ENCODE data around the gene PLN.

The PLN gene

DNA sequence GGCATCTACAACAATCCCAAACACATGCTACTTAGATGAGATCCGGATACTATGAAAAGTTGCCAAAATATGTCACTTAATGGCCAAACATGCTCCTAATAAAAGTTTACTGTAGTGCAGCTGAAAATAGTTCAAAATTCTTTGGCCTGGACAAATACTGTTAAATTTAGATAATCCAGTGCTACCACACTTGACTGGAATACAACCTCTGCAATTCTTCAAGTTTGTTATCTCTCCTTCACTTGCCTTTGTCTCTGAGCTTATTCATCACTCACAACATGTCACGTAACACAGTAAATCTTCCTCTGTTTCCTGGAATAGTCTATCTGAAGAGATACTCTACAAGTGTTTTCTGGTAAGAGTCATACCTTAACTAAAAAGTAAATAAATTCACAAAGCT lies 10.5 kb upstream of the PLN start:
- peak in 1 of 2 experiments; percentile 6 for DNase-seq (ENCODE audit: low read depth in 2 of 2)

DNA sequence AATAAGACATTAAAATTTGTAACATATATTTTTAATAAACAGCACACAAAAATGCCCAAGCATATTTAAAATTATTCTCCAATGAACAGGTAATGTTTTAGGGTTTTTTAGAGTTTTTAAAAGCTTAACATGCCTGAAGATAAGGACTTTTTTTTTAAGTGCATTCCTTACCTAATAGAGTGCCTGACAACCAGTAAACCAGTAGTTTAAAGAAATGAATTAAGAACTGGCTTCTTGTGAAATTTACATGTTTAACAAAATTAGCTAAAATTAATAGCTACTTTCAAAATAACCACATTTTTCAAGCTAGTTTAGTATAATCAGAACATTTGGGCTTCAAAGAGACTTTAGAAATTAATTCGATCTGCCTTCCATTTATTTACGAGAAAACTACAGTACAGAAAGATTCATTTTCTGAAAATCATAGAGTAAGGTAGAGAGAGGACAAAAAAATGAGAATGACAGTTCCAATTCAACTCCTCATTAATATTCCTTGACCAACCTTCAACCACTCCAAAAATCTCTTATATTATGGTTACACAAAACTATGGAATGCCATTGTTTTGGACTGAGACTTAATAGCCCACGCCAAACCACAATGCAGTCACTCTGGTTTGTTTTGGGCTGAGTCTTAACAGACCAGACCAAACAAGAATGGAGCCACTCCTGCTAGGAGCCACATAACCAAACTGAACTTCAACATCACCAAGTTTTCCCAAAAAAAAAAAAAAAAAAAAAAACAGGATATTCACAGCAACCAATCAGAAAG lies 5.7 kb upstream of the PLN start:
- no peak for DNase-seq (ENCODE audit: low read depth in 2 of 2)

DNA sequence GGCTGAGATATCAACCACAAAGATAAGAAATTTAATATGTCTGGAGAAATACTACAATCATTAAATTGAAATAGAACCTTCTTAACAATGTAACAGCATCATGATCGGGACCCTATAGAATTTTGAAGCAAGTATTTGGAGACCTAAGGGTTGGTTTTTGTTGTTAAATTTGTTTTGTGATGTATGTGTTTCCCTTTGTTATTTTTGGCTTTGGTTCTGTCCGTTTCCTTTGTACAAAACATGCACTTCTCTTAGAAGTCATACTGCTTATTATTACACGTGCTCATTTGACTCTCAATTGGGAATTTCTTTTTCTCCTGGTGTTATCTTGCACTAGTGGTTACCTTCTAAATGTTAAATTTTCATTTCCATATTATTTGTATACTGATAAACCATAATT lies 4.0 kb upstream of the PLN start:
- no peak for DNase-seq (ENCODE audit: low read depth in 2 of 2)

DNA sequence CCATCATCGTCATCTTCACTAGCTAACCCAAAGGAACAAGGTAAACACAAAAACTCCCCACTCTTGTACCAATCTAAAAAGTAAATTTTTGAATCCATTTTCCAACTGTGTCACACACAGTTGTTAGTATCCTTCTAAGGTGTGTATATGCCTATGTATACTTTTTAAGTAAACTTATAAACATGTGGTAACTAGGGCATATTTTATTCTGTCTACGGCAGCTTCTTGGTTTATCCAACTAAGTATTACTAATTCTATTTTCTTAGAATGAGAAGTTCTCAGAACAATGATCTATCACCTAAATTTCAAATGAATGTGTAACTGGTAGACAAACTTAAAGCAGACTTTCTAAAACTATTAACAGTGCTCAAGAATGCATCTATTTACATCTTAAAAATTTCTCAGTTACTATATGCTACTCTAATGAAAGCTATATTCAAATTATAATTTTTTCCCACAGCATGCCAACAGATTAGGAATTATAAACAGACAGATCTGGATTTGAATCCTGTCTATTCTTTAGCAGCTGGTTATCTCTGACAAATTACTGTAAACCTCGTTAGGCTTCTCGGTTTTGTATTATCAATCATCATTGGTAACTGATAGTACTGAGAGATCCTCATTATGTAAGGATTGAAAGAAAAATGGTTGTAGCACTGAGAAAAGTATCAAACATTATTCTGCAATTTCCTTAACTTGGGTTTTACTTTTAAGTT lies 1.8 kb upstream of the PLN start:
- DNase-seq (ENCODE audit: low read depth in 2 of 2) = no peak

DNA sequence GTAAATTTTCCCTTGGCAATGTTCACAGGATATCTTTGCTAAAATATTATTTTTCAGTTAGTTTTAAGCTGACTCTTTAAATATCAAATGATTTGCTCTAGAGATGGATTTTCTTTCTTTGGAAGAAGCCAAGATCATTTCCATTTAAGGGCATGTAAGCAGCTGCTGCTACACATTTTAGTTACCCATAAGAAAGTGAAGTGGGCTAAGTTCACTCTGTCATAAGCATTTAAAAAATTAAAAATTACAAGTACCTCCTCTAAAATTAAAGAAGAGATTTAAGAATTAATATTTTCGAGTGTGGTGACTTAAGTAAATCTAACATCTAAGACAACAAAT lies 1.2 kb upstream of the PLN start:
- no peak for DNase-seq (ENCODE audit: low read depth in 2 of 2)

DNA sequence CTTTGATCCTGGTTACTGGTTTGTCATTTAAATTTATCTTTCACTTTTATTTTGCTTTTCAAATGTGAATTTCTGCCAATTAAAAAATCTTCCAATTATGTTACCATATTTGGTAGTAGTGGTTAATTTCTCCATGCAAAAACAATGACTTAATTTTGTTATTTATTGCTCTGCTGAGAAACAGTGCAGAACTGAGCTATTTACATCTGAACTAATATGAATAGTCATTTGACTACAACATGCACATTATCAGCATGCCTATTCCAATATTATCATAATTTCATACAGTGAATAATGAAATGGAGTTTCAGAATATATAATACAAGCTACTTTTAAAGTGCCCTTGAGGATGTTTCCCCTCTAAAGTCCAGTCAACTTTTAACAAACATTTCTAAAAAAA lies 517 bp downstream of the PLN start:
- DNase-seq (ENCODE audit: low read depth in 2 of 2) = no peak

DNA sequence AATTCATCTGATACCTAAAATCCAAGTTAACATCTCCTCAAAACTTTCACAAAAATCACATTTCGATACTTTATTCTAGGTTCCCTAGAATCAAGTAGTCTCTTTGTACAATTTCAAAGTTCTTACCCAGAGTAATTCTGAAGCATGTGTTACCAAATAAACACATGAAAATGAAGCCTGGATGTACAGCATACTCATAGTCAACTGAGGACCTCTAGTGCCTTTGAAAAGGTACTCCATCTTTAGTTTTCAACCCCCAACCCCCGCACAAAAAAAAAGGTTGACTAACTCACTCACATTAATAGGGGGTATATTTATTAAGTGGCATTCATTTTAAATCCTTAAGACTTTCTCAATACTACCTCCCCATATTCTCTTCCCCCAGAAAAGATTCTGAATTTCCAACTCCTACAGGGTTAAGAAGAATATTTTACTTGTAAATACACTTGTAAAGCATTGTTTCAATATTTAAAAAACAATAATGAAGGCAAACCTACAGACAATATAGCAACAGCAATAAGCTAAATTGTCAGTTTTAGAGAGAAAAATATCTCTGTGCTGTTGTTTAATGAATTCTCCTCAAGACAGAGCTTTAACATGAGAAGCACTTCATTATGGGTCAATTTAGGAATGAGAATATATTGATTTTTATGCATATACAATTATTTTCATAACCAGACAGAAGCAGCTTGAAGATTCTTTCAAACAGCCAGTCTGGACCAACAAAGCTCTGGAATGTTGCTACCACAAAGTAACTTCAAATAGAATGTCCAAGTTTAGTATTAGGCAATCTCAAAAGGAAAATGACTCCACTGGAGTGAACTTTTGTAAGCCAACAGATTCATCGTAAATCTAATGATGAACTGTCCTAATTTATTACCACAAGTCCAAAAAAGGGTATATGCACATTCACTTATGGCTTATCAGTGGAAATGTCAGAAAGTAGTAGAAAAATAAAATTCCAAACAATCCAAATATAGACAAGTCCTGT lies 3.3 kb downstream of the PLN start:
- DNase-seq (ENCODE audit: low read depth in 2 of 2) = peak; percentile 54 to 56

DNA sequence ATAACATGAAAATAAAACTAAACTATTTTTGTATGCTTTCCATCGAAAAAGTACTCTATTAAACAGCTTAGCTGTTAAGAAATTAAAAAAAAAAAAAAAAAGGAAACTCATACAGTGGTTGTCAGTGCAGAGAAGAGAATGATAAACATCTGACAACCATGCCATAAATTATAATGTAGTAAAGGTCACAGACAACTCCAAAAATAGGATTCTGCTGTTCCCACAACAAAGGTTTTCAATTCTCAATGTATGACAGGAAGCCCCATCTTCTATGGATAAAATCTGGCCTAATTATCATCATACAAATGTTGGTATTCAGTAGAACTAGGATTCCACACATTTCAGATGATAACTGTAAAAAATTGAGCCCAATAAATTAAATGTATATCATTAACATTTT lies 5.0 kb downstream of the PLN start:
- no peak for DNase-seq (ENCODE audit: low read depth in 2 of 2)

DNA sequence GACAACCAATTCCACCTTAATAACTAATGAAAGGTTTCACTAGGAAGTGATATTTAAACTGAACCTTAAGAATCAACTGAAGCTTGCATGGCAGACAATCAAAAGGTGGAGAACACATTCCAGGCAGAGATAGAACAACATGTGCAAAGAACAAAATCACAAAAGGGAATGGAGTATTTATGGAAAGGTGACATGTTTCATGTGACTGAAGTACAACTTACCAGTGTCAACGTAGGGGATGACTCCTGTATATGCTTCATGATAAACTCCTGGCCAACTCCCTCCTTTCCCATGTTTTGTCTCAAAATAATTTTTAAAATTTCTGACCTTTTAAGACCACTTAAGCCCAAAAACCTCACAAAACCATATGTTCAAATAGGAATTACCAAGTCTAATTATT lies 6.6 kb downstream of the PLN start:
- no peak for DNase-seq (ENCODE audit: low read depth in 2 of 2)

DNA sequence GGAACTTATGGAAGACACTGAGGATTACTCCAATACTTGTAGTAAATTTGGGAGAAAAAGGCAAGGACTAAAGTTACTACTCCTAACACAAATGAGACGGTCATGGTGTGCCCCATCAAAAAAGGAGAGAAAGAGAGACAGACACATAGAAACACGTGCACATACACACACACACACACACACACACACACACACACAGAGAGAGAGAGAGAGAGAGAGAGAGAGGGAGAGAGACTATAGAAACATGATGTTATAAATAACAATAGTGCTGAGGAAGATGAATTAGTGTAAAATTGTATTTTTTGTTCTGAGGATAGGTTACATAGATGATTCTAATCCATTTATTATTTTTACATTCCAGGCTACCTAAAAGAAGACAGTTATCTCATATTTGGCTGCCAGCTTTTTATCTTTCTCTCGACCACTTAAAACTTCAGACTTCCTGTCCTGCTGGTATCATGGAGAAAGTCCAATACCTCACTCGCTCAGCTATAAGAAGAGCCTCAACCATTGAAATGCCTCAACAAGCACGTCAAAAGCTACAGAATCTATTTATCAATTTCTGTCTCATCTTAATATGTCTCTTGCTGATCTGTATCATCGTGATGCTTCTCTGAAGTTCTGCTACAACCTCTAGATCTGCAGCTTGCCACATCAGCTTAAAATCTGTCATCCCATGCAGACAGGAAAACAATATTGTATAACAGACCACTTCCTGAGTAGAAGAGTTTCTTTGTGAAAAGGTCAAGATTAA lies 10.5 kb downstream of the PLN start:
- DNase-seq (ENCODE audit: low read depth in 2 of 2) = no peak

DNA sequence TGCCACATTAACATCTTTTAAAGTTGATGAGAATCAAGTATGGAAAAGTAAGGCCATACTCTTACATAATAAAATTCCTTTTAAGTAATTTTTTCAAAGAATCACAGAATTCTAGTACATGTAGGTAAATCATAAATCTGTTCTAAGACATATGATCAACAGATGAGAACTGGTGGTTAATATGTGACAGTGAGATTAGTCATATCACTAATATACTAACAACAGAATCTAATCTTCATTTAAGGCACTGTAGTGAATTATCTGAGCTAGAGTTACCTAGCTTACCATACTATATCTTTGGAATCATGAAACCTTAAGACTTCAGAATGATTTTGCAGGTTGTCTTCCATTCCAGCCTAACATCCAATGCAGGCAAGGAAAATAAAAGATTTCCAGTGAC lies 11.6 kb downstream of the PLN start:
- DNase-seq (ENCODE audit: low read depth in 2 of 2) = no peak

DNA sequence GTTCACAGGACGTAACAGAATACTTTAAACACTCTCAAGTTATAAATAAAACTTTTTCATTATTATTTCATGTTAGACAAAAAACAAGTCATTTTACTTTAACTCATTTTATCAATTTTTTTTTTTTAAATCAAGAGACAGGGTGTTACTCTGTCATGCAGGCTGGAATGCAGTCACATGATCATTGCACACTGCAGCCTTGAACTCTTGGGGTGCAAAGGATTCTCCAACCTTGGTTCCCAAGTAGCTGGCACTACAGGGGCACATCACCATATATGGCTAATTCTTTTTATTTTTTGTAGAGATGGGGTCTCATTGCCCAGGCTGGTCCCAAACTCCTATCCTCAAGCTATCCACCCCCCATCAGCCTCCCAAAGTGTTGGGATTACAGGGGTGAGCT lies 14.2 kb downstream of the PLN start:
- no peak for DNase-seq (ENCODE audit: low read depth in 2 of 2)

DNA sequence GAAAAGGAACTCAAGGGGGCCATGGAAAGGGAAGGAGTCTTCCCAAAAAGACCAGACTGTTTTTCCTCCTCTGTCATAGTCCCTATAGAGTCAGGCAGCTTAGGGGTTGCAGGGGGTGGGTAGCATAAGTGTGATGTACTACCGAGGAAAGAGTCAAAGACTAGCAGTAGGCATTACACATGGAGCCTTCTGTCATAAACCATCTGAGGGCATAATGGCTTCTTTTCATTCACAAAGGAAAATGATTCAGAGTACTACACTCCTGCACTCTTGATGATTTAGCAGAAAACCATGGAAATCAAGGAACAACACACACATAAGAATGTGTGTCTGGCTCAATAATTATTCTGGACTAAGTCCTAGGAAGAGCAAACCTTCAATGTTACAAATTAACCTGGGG lies 14.9 kb downstream of the PLN start:
- DNase-seq (ENCODE audit: low read depth in 2 of 2) = no peak

DNA sequence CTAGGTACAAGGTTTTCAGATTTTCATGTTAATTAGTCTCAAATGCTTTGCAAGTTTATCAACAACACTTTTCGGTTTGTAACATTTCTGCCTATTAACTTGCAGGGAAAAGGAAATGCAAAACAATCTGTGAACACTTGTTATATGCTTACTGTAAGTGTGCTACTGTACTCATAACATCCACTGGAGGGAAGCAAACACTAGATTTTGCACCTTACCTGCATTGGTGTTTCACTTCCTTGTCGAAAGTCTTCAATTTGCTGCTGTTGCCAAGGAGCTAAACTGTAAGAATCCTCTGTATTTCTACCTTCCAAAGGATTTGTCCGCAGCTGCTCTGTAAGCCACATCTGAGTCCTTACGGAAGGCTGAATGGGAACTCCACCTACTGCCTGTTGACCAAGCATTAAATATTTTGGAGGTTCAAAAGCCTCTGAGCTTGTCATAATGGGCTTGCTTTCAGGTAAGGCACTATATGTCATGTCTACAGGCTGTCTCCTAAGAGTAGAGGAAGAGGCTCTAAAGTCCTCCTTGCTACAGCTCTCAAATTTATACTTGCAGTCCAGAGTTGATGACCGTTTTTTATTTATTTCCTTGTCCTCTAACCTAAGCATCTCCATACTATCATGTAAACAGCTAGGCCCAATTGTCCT lies 17.3 kb downstream of the PLN start:
- no peak for DNase-seq (ENCODE audit: low read depth in 2 of 2)

DNA sequence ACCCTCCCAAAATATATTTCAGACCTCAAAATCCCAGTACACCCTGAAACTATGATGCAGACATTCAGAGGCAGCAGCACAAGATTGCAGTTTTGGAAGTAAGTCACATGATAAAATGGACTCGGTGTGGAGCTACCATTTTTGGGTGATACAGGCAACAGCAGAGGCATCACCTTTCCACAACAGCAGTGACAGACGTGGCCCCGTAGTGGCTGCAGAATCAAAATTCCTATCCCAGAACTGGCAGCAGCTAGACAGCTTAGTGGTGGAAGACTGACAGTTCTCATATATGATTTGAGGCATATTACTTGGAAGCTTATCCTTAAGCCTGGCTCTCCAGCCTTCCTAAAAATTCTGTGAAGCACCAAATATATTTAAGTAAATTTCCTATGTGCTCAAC lies 19.9 kb downstream of the PLN start:
- DNase-seq (ENCODE audit: low read depth in 2 of 2) = no peak

DNA sequence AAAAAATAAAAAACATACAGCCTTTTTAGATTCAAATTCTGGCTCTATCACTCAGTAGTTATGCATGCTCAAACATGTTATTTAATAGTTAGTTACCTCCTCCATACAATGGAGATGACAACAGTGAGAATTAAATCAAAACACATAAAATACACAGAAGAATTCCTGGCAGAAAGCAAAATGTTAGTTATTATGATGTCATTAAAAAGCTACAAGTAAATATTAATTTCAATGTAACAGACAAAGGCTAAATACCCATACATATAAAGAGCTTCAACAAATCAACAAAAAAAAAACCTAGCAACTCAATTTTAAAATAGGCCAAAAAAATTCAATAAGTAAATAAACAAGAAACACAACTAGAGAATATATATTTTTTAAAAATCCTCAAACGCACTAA lies 21.4 kb downstream of the PLN start:
- no peak for DNase-seq (ENCODE audit: low read depth in 2 of 2)

DNA sequence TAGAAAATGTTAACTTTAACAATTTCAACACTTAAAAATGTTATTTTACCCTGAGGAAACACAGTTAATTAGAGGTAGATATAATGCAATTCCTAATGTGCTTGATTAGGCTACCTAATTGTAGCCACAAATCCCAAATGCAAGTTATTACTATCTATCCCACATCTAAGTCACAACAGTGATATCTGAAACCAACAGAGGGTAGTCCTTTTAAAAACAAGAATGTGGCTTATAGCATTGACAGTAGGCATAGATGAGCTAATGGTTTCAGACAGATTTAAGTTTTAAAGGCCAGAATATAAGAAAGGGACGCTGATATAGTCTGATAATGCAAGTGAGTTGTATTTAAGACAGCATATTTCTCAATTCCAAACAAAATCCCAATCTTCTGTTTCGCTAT lies 23.0 kb downstream of the PLN start:
- no peak for DNase-seq (ENCODE audit: low read depth in 2 of 2)

DNA sequence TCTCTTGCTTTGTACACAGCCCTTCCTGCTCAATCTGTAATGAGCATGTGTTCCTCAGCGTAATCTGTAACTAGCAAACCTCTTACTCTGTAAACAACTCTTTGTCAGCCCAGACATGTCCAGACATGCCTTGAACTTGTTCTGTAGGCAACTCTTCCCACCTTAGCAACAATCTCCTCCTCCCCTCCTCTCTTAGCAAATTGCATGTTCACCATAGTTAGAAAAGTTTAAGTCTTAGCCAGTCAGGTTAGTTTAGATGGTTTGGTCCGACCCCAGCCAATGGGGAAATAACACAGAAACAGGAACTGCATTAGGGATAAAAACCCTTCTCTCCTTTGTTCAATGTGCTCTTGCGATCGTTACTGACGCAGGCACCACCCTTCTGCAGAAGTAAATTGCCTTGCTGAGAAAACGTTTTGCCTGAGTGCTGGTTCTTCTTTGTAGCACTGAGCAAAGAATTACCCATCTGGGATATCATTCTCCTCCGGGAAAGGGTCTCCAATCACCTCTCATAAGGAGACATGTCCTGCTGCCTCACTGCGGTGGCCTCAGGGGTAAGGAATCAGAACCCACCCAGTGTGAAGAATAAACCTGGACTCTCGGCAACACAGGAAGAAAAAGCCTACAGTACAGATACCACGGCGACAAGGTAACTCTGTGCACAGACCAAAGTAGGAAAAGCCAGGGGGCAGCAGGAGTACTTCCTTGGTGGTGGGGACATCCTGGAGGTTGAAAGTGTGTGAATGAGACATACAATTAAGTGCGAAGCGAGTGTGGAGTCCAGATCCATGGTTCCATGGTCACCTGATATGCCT lies 26.2 kb downstream of the PLN start:
- DNase-seq (ENCODE audit: low read depth in 2 of 2) = no peak

DNA sequence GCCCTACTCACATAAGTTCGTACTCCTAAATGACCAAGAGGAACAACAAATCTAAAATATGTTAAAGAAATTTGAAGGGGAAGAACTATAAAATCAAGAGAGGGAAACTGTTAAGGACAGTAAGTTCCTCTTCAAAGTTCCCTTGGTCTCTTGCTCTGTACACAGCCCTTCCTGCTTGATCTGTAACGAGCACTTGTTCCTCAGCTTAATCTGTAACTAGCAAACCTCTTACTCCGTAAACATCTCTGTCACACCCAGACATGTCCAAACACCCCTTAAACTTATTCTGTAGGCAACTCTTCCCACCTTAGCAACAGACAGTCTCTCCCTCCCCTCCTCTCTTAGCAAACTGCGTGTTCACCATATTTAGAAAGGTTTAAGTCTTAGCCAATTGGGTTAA lies 29.9 kb downstream of the PLN start:
- DNase-seq (ENCODE audit: low read depth in 2 of 2) = no peak

DNA sequence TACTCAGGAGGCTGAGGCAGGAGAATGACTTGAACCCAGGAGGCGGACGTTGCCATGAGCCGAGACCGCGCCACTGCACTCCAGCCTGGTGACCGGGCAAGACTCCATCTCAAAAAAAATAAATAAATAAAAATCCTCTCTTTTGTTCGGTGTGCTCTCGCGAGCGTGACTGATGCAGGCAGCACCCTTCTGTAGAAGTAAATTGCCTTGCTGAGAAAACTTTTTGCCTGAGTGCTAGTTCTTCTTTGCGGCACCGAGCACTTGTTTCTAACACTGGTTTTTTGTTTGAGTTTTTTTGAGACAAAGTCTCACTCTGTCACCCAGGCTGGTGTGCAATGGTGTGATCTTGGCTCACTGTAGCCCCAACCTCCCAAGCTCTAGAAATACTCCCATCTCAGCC lies 30.5 kb downstream of the PLN start:
- no peak for DNase-seq (ENCODE audit: low read depth in 2 of 2)
